Activated CD4-positive, alpha-beta T cell treated with anti-CD3 and anti-CD28 coated beads, Interleukin-2, amount 50 U/mL, for 48 hours (primary cell): ENCODE measurements around the gene NHSL2.
"Not testable (repeated sequence)": the region's sequence is repeated elsewhere in the genome, so short reads cannot be mapped to it uniquely, and the experiment has no call there.

Experiments
- DNase-seq, 2 experiments: peaks; one replicate each; pipeline ENCODE4 v3.0.0-alpha.2; 2020

The NHSL2 gene

DNA sequence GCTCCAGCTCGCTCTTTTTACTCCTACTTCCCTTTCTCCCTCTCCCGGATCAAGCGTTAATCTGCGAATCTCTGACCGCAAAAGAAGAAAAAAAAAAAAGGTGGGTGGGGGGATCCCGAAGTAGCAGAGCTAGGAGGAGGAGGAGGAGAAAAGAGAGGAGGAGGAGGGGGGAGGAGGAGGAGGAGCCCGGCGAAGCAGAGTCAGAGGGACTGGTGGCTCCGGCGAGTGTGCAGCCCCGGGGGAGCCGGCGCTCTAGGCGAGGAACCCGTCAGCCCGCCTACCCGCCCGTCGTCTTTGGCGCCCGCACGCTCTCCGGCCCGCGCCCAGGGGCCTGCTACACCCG is at the start of gene NHSL2:
Gene NHSL2 (plus strand): TSS at position 203 of the 343 bp plus-strand sequence.
- DNase-seq, result peak; percentile 31 to 49

DNA sequence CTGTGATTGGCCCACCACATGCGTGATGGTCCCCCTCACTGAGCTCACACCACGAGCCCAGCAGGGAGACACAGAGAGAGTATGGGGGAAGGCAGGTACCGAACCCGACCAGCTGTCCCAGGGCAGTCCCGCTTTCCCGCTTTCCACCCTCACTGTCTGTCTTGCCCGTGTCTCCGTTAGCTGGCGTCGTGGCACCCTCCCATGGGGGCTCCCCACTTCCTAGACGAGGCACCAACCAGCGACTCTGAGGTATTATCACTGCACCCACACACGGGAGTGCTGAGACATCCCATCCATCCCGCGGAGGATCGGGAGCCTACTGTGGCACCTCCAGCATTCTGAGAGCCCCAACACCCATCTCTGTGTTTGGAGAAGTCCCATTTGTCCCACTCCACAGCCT is 43.0 kb upstream of the NHSL2 start:
- no peak for DNase-seq

- DNase-seq, result not testable (repeated sequence)
These were observed 41.1 kb upstream of the NHSL2 start for GRCh38 chrX:71869566-71869965.

GRCh38 chrX:71870208-71871098 is 40.2 kb upstream of the NHSL2 start:
- no peak for DNase-seq

- DNase-seq, result peak; percentile 26 to 37
These were observed 39.3 kb upstream of the NHSL2 start for GRCh38 chrX:71871367-71871766.

DNA sequence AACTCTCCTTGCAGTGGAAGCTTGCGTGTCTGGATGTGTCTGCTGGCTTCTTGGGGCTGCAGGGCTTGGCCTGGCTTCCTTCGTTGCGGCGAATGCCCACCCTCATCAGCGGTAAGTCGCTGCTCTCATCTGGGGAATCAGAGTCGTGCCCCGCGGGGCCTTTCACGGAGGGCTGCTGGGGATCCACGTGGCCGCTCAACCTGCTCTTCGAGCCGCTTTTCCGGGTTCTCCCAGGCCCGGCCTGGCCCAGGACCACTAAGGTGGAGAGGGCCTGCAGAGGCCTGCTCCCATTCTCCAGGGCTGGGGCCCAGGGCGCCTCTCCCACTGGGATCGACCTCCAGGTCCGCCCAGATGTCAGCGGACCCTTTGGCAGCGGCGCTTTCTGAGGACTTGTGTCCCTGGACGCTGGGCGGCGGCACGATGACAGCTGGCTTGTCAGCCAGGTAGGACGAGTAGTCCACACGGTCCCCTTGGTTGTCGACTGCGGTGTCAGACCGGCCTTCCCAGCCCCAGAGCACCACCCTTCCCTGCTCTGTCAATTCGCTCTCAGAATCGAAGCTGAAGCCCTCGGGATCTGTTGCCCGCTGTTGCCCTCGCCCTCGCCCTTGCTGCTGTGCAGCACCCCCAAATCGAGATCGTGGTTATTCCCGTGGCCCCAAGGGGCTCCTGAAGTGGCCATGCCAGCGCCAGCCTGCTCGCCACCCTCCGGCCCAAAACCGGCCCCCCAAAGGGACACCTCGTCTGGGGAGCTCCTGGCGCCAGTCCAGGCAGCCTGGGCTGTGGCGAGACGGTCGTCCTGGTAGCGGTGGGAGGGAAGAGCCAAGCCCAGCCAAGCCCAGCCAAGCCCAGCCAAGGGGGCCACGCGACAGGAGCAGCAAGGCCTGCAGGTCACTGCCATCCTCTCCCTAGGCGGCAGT is 37.8 kb upstream of the NHSL2 start:
- DNase-seq, result no peak

DNA sequence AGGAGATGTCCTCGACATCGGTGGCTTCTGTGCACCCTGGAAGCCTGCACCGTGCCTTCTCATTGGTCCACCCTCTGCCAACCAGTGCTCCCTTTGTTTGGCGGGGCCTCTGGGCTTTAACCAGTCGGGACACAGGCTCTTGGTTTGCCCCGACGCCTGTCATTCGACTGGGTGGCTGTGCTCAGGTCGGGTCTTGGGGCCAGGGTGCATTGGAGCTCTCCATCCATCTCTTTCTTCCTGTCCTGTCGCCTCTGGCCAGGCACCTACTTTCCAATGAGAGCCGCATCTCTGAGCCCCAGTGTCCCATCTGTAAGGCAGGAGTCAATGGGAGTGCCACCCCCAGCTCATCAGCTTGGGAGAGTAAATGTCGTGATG is 37.2 kb upstream of the NHSL2 start:
- no peak for DNase-seq

DNA sequence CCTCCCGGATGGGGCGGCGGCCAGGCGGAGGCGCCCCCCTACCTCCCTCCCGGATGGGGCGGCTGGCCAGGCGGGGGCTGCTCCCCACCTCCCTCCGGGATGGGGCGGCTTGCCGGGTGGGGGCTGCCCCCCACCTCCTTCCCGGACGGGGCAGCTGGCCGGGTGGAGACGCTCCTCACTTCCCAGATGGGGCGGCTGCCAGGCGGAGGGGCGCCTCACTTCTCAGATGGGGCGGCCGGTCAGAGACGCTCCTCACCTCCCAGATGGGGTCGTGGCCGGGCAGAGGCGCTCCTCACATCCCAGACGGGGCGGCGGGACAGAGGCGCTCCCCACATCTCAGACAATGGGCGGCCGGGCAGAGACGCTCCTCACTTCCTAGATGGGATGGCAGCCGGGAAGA is 33.8 kb upstream of the NHSL2 start:
- DNase-seq, result not testable (repeated sequence)

DNA sequence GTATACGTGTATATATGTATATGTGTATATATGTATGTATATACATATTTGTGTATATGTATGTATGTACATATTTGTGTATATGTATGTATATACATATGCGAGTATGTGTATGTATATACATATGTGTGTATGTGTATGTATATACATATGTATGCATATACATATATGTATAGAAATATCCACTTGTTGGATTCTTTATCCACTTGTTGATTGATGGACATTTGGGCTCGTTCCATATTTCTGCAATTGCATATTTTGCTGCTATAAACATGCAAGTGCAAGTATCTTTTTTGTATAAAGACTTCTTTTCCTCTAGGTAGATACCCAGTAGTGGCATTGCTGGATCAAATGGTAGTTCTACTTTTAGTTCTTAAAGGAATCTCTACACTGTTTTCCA is 25.5 kb upstream of the NHSL2 start:
- DNase-seq, result no peak

- no peak for DNase-seq
These were observed 15.0 kb upstream of the NHSL2 start for GRCh38 chrX:71895607-71896006.

DNA sequence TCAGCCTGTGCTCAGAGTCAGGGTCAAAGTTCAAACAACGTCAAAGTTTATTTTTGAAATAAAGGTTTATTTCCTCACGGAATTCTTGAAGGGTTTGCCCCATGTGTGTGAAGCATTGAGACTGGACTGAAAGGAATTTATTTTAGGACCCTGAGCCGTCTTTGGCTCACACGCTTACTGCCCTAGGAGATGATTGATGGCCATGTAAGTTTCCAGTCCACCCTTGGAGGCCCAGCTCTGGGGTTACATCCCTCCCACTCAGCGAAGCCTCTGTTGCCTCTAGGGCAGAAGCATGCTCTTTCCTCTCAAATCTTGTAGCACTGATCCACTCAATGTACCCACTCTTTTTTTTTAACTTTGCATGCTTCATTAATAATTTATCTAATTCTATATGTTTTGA is 4.5 kb upstream of the NHSL2 start:
- no peak for DNase-seq

DNA sequence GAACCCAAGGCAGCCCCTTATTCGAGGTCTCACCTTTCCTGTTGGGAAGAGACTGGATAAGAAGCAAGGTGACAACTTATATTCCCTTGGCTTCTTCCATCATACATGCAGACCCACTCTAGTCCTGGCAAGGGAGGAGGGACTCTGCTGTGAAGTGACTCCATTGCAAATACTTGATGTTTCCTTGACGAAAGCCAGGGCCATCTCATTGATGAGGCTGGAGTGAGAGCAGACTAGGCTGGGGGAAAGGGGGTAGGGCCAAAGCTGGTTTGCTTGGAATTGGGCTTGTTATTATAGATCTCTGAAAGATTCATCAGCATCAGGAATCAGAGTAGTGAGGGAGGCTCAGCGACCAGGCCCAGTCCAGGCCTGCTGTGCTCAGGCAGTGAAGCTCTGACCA is 2.3 kb upstream of the NHSL2 start:
- no peak for DNase-seq

DNA sequence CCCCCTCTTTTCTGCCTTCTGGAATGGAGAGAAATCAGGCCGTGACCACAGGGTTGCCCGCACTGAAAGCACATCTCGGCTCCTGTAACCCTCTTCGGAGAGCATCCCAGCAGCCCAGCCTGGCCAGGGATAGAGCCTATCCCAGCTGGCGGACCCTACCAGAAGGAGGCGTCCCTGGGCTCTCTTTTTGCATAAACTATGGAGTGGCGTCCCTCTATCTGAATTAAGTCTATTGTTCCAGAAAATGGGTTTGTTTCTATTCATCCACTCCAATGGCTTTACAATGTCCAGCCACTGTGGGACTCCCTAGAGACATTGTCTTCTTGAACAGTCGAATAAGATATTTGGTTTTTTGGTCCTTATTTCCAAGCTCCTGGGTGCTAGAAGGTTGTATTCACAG is 689 bp upstream of the NHSL2 start:
- no peak for DNase-seq

GRCh38 chrX:71910986-71911730 is 513 bp downstream of the NHSL2 start:
- peak; percentile 31 to 34 for DNase-seq

DNA sequence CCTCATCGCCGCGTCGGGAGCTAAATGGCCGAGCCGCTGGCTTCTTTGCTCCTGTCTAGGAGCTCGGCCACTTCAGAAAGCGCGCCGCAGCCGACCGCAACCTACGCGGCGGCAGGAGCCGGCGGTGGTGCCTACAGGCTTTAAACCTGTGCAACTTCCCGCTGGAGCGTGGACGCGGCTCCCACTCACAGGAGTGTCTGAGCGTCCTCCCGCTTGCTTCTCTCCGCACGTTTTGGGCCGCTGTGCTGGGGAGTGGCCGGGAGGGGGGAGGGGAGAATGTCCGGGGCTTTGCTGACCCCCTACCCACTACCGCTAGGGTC is 1.0 kb downstream of the NHSL2 start:
- peak in 1 of 2 experiments; percentile 3 for DNase-seq

DNA sequence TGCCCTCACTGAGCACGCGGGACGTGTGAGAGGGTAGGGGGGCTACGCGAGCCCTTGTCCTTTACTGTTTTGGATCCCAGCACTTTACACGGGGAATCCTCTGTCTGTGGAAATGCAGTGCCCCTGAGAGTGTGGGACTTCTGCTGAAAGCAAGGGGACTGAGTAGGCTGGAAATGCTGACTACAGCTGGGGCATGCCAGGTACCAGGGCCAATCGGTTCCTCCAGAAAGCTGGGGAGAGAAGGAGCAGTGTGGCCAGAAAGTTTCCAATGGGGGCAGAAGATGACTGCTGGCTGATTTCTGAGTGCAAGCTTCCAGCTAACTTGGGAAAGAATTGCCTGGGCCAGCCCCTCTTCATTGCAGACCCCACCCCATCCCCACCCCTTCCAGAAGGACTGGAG is 1.5 kb downstream of the NHSL2 start:
- DNase-seq, result no peak

GRCh38 chrX:71913156-71913950 is 2.7 kb downstream of the NHSL2 start:
- DNase-seq, result no peak

GRCh38 chrX:71917621-71918343 is 7.1 kb downstream of the NHSL2 start:
- DNase-seq, result no peak

GRCh38 chrX:71919431-71919830 is 8.8 kb downstream of the NHSL2 start:
- DNase-seq, result no peak

DNA sequence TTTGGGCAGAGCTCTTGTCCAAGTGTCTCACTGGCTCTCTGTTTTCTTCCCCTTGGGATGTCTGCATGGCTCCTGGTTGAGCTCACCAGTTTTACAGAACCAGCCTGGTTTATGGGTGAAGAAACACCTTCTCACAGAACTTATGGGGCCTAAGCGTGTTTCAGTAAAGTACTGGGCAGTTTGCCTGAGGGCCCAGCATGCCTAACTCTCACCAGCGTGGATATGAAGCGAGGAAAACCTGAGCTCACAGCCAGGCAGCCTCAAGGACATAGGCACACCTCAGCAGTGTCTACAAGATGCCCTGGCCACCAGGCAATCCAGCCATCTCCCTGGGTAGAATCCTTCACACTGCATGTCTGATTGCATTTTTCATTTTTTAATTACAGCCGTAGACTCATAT is 9.2 kb downstream of the NHSL2 start:
- DNase-seq, result no peak

GRCh38 chrX:71922686-71923085 is 12.0 kb downstream of the NHSL2 start:
- no peak for DNase-seq

DNA sequence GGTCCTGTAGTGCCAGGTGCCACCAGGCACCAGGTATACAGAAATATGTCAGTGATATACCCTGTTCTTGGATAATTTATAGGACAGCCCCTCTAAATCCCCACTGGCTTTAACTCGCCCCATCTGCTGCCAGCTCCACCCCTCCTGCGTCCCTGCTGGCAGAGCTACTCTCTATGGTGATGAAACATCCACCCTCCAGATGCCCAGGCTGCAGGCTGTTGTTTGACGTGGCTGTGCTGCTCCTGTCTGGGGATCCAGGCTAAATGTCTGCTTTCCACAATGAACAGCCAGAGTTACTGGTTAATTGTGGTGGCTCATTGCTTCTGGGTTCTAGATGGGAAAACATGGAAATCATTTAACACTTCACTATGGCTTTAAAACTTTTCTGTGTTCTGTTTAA is 12.9 kb downstream of the NHSL2 start:
- no peak for DNase-seq
